22Rv1 (cell line): ENCODE results near the gene PPM1L.

Source experiments
- ZFX ChIP-seq: fragments of 450-650 bp; IDR thresholded peaks from 2 replicates; pipeline ENCODE4 v1.6.1; 2017; ENCODE audit warnings: antibody characterized with exemption, borderline replicate concordance
- TF ChIP-seq, protein P1 (sequence below): fragments of 450-650 bp; IDR thresholded peaks from 2 replicates; pipeline ENCODE4 v1.5.1; 2017; ENCODE audit warnings: mild to moderate bottlenecking

- TF ChIP-seq, protein P1, sequence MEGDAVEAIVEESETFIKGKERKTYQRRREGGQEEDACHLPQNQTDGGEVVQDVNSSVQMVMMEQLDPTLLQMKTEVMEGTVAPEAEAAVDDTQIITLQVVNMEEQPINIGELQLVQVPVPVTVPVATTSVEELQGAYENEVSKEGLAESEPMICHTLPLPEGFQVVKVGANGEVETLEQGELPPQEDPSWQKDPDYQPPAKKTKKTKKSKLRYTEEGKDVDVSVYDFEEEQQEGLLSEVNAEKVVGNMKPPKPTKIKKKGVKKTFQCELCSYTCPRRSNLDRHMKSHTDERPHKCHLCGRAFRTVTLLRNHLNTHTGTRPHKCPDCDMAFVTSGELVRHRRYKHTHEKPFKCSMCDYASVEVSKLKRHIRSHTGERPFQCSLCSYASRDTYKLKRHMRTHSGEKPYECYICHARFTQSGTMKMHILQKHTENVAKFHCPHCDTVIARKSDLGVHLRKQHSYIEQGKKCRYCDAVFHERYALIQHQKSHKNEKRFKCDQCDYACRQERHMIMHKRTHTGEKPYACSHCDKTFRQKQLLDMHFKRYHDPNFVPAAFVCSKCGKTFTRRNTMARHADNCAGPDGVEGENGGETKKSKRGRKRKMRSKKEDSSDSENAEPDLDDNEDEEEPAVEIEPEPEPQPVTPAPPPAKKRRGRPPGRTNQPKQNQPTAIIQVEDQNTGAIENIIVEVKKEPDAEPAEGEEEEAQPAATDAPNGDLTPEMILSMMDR, result no peak
- no peak for TF ChIP-seq ZFX
These were observed 40.8 kb downstream of the PPM1L start for GRCh38 chr3:160796813-160797164.
